GM12878 (cell line): ENCODE measurements around the gene FAM219A. TPM values are rescaled to one million over a fixed set of nuclear protein-coding genes. Genes with fewer than 3 reads are reported as not detected.

ENCODE experiments used
- ATAC-seq: fragments of 200-7000 bp; cut with Tn5 transposase; 3 replicates; pipeline ENCODE4 v1.9.1; 2020; ENCODE audit warnings: mild to moderate bottlenecking, moderate library complexity
- BruUV-seq: library from RNA; stranded (reverse); fragments of 400-500 nt; replicated peaks from 2 replicates; lab custom pipeline; 2021; lab: Mats Ljungman, UMichigan
- CTCF ChIA-PET: fragments of 300-600 bp; sonication (Branson Sonifier 250); formaldehyde crosslinking; extraction: SDS; loops from one replicate; lab custom pipeline; 2021; ENCODE audit warnings: inconsistent platforms; lab: Yijun Ruan, JAX
- POLR2A ChIA-PET: fragments of 350-600 bp; formaldehyde crosslinking; extraction: SDS; loops from one replicate; lab custom pipeline; 2021; ENCODE audit warnings: inconsistent platforms; lab: Charles Lee
- RAD21 ChIA-PET: fragments of 300-600 bp; sonication (Branson Sonifier 250); formaldehyde crosslinking; loops from one replicate; lab custom pipeline; 2023; ENCODE audit warnings: antibody characterized with exemption; ENCODE audit not compliant: unreplicated experiment; lab: Charles Lee
- SMC1A ChIA-PET: fragments of 300-600 bp; sonication (Branson Sonifier 250); formaldehyde crosslinking; loops from one replicate; lab custom pipeline; 2023; ENCODE audit not compliant: unreplicated experiment, uncharacterized antibody; lab: Charles Lee
- DNase-seq: peaks from one replicate; pipeline ENCODE4 v3.0.0-alpha.2; 2011; ENCODE audit warnings: low read depth, low spot score
- FAIRE-seq: peaks from 3 replicates; lab custom pipeline; 2011; peaks lifted over from hg19 to GRCh38; lab: Jason Lieb, UNC
- H2AFZ ChIP-seq: 2 replicates; pipeline ENCODE4 v1.6.0; 2011; ENCODE audit warnings: low read depth, low read length, control low read depth; ENCODE audit not compliant: control insufficient read depth
- H3K27ac ChIP-seq: 2 replicates; pipeline ENCODE4 v1.5.1; 2011; ENCODE audit warnings: control low read depth; ENCODE audit not compliant: control insufficient read depth, insufficient read depth
- H3K27me3 ChIP-seq, 2 experiments: replicated peaks in 1 of 2; 2 replicates each; pipeline versions ENCODE4 v1.6.0 to v1.6.1; 2011; ENCODE audit warnings: low read length in 1 of 2; ENCODE audit not compliant: control insufficient read depth in 2 of 2, insufficient read depth in 2 of 2
- H3K36me3 ChIP-seq, 2 experiments: 2 replicates each; pipeline ENCODE4 v1.5.1; 2011; ENCODE audit warnings: low read length in 1 of 2; ENCODE audit not compliant: control insufficient read depth in 2 of 2, insufficient read depth in 2 of 2
- H3K4me1 ChIP-seq: 2 replicates; pipeline ENCODE4 v1.6.1; 2011; ENCODE audit warnings: mild to moderate bottlenecking, low read length, moderate library complexity, mixed read lengths; ENCODE audit not compliant: control insufficient read depth, insufficient read depth
- H3K4me2 ChIP-seq: 2 replicates; pipeline ENCODE4 v1.6.0; 2011; ENCODE audit warnings: control low read depth; ENCODE audit not compliant: control insufficient read depth, insufficient read depth
- H3K4me3 ChIP-seq: fragments of 200-600 bp; sonication (generic); 2 replicates; pipeline ENCODE4 v1.5.1; 2016
- H3K79me2 ChIP-seq: 2 replicates; pipeline ENCODE4 v1.6.0; 2011; ENCODE audit warnings: low read length; ENCODE audit not compliant: control insufficient read depth, insufficient read depth
- H3K9ac ChIP-seq: 2 replicates; pipeline ENCODE4 v1.8.0; 2011; ENCODE audit warnings: low read length, control low read depth, mixed read lengths; ENCODE audit not compliant: control insufficient read depth, insufficient read depth
- H3K9me3 ChIP-seq: replicated peaks from 3 replicates; pipeline ENCODE4 v1.5.1; 2011; ENCODE audit warnings: mild to moderate bottlenecking, low read length; ENCODE audit not compliant: control insufficient read depth, insufficient read depth
- H4K20me1 ChIP-seq: 2 replicates; pipeline ENCODE4 v1.6.0; 2011; ENCODE audit not compliant: control insufficient read depth, insufficient read depth
- ATF3 ChIP-seq: IDR thresholded peaks from 2 replicates; pipeline ENCODE4 v1.6.1; 2011; ENCODE audit warnings: low read depth, mild to moderate bottlenecking, low read length, moderate library complexity, borderline replicate concordance; ENCODE audit errors: extremely low read depth
- E2F4 ChIP-seq: IDR thresholded peaks from 2 replicates; pipeline ENCODE4 v1.6.1; 2012; ENCODE audit warnings: low read depth, low read length, improper control_type of control experiment
- HCFC1 ChIP-seq: fragments of 150-350 bp; IDR thresholded peaks from 2 replicates; pipeline ENCODE4 v1.6.1; 2014; ENCODE audit warnings: low read length
- HDGF ChIP-seq: fragments of 450-650 bp; IDR thresholded peaks from 2 replicates; pipeline ENCODE4 v1.6.1; 2016; ENCODE audit warnings: antibody characterized with exemption
- IKZF1 ChIP-seq: fragments of 450-650 bp; conservative IDR thresholded peaks from 2 replicates; pipeline ENCODE4 v1.6.1; 2017; ENCODE audit warnings: antibody characterized with exemption, mild to moderate bottlenecking
- IKZF2 ChIP-seq, 2 experiments: fragments of 450-650 bp; IDR thresholded peaks; 2 replicates each; pipeline ENCODE4 v1.6.1; 2017; ENCODE audit warnings: mild to moderate bottlenecking in 2 of 2, moderate library complexity in 2 of 2
- JUND ChIP-seq: IDR thresholded peaks from 2 replicates; pipeline ENCODE4 v1.6.1; 2012; ENCODE audit warnings: low read depth, mild to moderate bottlenecking, low read length, improper control_type of control experiment, moderate library complexity
- POU2F2 ChIP-seq: IDR thresholded peaks from 3 replicates; pipeline ENCODE4 v1.6.1; 2011; ENCODE audit warnings: low read depth, mild to moderate bottlenecking, low read length, borderline replicate concordance
- SIN3A ChIP-seq: IDR thresholded peaks from 2 replicates; pipeline ENCODE4 v1.6.1; 2012; ENCODE audit warnings: low read depth, low read length, improper control_type of control experiment
- WGBS: methylation state at CpG from one replicate; pipeline ENCODE4 v1.1.6; 2016; ENCODE audit warnings: low lambda C conversion rate; ENCODE audit not compliant: insufficient replicate concordance, insufficient coverage; ENCODE audit errors: missing lambda C conversion rate; 5-methylcytosine and 5-hydroxymethylcytosine counted together
- in situ Hi-C: fragments of 300-500 bp; cut with MboI; formaldehyde crosslinking; loops from 9 replicates; pipeline ENCODE4 v1.14.3; 2018; ENCODE audit warnings: mixed read lengths
- intact Hi-C: fragments of 100-400 bp; cut with micrococcal nuclease; formaldehyde crosslinking; loops from one replicate; pipeline ENCODE4 v1.14.2; 2022; ENCODE audit not compliant: unreplicated experiment
- polyA plus RNA-seq, 11 experiments: library from polyadenylated mRNA; depleted of rRNA in 4 of 11; unstranded in 6 of 11; stranded (reverse) in 5 of 11; fragments of >200 nt; fragmentation: Nextera tagmentation in 4 of 11; fragmentation: Illumina TruSeq in 1 of 11; extraction: Ambion mirVana in 4 of 11; extraction: Trizol in 1 of 11; gene quantifications; 1 replicate in 1 of 11; 2 replicates in 10 of 11; pipeline versions ENCODE4 v1.2.1 to v1.2.3, GENCODE V29; 2011 to 2016; ENCODE audit warnings: inconsistent platforms in 2 of 11, missing spikeins in 2 of 11, low read depth in 1 of 11
- total RNA-seq, 4 experiments: library from RNA; depleted of rRNA in 3 of 4; stranded (reverse); fragments of >200 nt in 3 of 4; fragmentation: Illumina TruSeq in 1 of 4; extraction: Trizol in 1 of 4; gene quantifications; 2 replicates each; pipeline versions ENCODE4 v1.2.1 to v1.2.3, GENCODE V29; 2013 to 2021

The FAM219A gene
- total and polyA plus RNA-seq, 10 of the 15 experiments (the other 5 are each of a cell fraction or from before 2014, with no cell fraction given), result 0.11 to 2.0 (median 0.71) TPM

- TF ChIP-seq E2F4, result no peak
- TF ChIP-seq ATF3, result no peak
- TF ChIP-seq JUND, result no peak
- no peak for TF ChIP-seq HCFC1
- TF ChIP-seq HDGF, result no peak
- no peak for TF ChIP-seq POU2F2
Observed at GRCh38 chr9:34366365-34366764, 92.0 kb downstream of the FAM219A start (continued).

- Histone ChIP-seq H2AFZ (no peak overlapping the region), H3K36me3 (no peaks in the 10 kb centered on the region), H3K4me2 (no peak overlapping the region), H3K79me2 (no peaks in the 10 kb centered on the region), H3K9me3 (peaks cover 2% of the 10 kb centered on the region; the same call in 1 of the 3 replicates), H4K20me1 (no peaks in the 10 kb centered on the region), H3K4me3 (no peak overlapping the region), H3K9ac (no peak overlapping the region), H3K27me3 (no peaks in the 10 kb centered on the region), H3K4me1 (no peaks in the 10 kb centered on the region), H3K27ac (no peak overlapping the region)
- no TSS peak for BruUV-seq
- ChIA-PET POLR2A (no interaction called here), RAD21 (no interaction called here), CTCF (no interaction called here), SMC1A (no interaction called here)
- no peak for ATAC-seq
- intact Hi-C loops (no loop called here), in situ Hi-C loops (no loop called here)
- no peak for FAIRE-seq
- WGBS, result 0% methylated on average over 2 of the region's 2 CpGs
- no peak for DNase-seq
- no peak for TF ChIP-seq IKZF2 (IDR thresholded peaks at IDR 0.05)
- no peak for TF ChIP-seq SIN3A
- TF ChIP-seq IKZF1, result no peak
Observed at GRCh38 chr9:34365282-34365681, 93.1 kb downstream of the FAM219A start.
